NCI-H69 (cell line): ENCODE results near the gene ESRRA.

ENCODE experiments used
- DNase-seq: peaks from one replicate; lab custom pipeline; 2025; lab: John Stamatoyannopoulos, UW

ESRRA gene

GRCh38 chr11:64275031-64275800, 30.1 kb upstream of the ESRRA start:
- DNase-seq = no peak

- DNase-seq = no peak
These were observed 29.5 kb upstream of the ESRRA start for GRCh38 chr11:64275841-64276240.

GRCh38 chr11:64276653-64277431, 28.5 kb upstream of the ESRRA start:
- no peak for DNase-seq

- DNase-seq = no peak
These were observed 26.6 kb upstream of the ESRRA start for GRCh38 chr11:64278576-64279190.

GRCh38 chr11:64281957-64282770, 23.2 kb upstream of the ESRRA start:
- DNase-seq = no peak

GRCh38 chr11:64283092-64283491, 22.2 kb upstream of the ESRRA start:
- DNase-seq = no peak

GRCh38 chr11:64284048-64284961, 21.0 kb upstream of the ESRRA start, which contains the start of gene BAD:
BAD (minus strand) TSS chr11:64284665; CDS start chr11:64284368, 297 bp downstream.
- peak; percentile 98 for DNase-seq

GRCh38 chr11:64284962-64285884, 20.1 kb upstream of the ESRRA start, which contains the start of gene GPR137:
GPR137 (plus strand) TSS chr11:64285848; CDS start chr11:64286525, 677 bp downstream.
- peak; percentile 93 for DNase-seq

GRCh38 chr11:64285885-64286800, 19.2 kb upstream of the ESRRA start:
- peak; percentile 85 for DNase-seq

GRCh38 chr11:64286801-64287159, 18.5 kb upstream of the ESRRA start:
- no peak for DNase-seq

GRCh38 chr11:64287676-64288352, 17.5 kb upstream of the ESRRA start:
- no peak for DNase-seq

GRCh38 chr11:64288353-64288750, 17.0 kb upstream of the ESRRA start:
- DNase-seq = no peak

GRCh38 chr11:64289002-64289564, 16.2 kb upstream of the ESRRA start:
- DNase-seq = no peak

GRCh38 chr11:64290352-64291261, 14.7 kb upstream of the ESRRA start:
- DNase-seq = no peak

GRCh38 chr11:64291262-64291751, 14.0 kb upstream of the ESRRA start, which contains the start of gene KCNK4:
KCNK4 (plus strand) TSS chr11:64291302; CDS start chr11:64293019, 1,717 bp downstream.
- DNase-seq = no peak

GRCh38 chr11:64291752-64292459, 13.4 kb upstream of the ESRRA start:
- peak; percentile 50 for DNase-seq
